HepG2 (cell line): ENCODE measurements around the gene SMIM12. TPM values are rescaled to one million over a fixed set of nuclear protein-coding genes. Genes with fewer than 3 reads are reported as not detected.

Experiments
- ATAC-seq: fragments of 200-7000 bp; cut with Tn5 transposase; 3 replicates; pipeline ENCODE4 v1.9.1; 2020; ENCODE audit warnings: mild to moderate bottlenecking, moderate library complexity
- BruUV-seq: library from RNA; stranded (reverse); fragments of 400-500 nt; replicated peaks from 2 replicates; lab custom pipeline; 2021; lab: Mats Ljungman, UMichigan
- CTCF ChIA-PET: fragments of 300-600 bp; formaldehyde crosslinking; extraction: SDS; loops from one replicate; lab custom pipeline; 2021; ENCODE audit warnings: low total read pairs, inconsistent platforms, low intra/inter-chr PET ratio; lab: Yijun Ruan, JAX
- POLR2A ChIA-PET: fragments of 350-600 bp; sonication (Branson Sonifier 250); formaldehyde crosslinking; loops from one replicate; lab custom pipeline; 2020; ENCODE audit warnings: antibody characterized with exemption, inconsistent platforms; lab: Yijun Ruan, JAX
- DNase-seq: peaks from one replicate; pipeline ENCODE4 v3.0.0-alpha.2; 2015; ENCODE audit warnings: low spot score
- FAIRE-seq: peaks from 3 replicates; lab custom pipeline; 2011; peaks lifted over from hg19 to GRCh38; lab: Jason Lieb, UNC
- H2AFZ ChIP-seq: one replicate; pipeline ENCODE4 v1.6.1; 2011; ENCODE audit warnings: low read length, inconsistent platforms
- H3K27ac ChIP-seq: fragments of 300-600 bp; 3 replicates; pipeline ENCODE4 v1.8.0; 2011; ENCODE audit warnings: mixed run types, mild to moderate bottlenecking, mixed read lengths, low read length, inconsistent platforms; ENCODE audit not compliant: insufficient read depth; ENCODE audit errors: extremely low read length
- H3K27me3 ChIP-seq, 2 experiments: fragments of 200-600 bp in 1 of 2; 2 replicates in 1 of 2; 3 replicates in 1 of 2; pipeline versions ENCODE4 v1.6.0 to v1.8.0; 2011; ENCODE audit warnings: low read length in 2 of 2, mild to moderate bottlenecking in 2 of 2, moderate library complexity in 2 of 2, inconsistent platforms in 1 of 2; ENCODE audit not compliant: insufficient read depth in 2 of 2, control insufficient read depth in 1 of 2
- H3K36me3 ChIP-seq, 2 experiments: fragments of 200-600 bp in 1 of 2; replicated peaks in 1 of 2; 2 replicates in 1 of 2; 3 replicates in 1 of 2; pipeline versions ENCODE4 v1.5.1 to v1.8.0; 2011; ENCODE audit warnings: low read length in 2 of 2, inconsistent platforms in 1 of 2; ENCODE audit not compliant: insufficient read depth in 2 of 2, control insufficient read depth in 1 of 2
- H3K4me1 ChIP-seq: 2 replicates; pipeline ENCODE4 v1.5.1; 2012; ENCODE audit warnings: low read length, inconsistent platforms; ENCODE audit not compliant: insufficient read depth
- H3K4me2 ChIP-seq: 2 replicates; pipeline ENCODE4 v1.6.0; 2011; ENCODE audit warnings: low read depth, low read length, inconsistent platforms
- H3K4me3 ChIP-seq, 3 experiments: fragments of 200-600 bp in 1 of 3; sonication (generic), shearing (Covaris generic) in 1 of 3; replicated peaks in 1 of 3; 2 replicates each; pipeline ENCODE4 v1.5.1; 2011 to 2016; ENCODE audit warnings: low read length in 3 of 3, inconsistent platforms in 2 of 3, low read depth in 2 of 3, mild to moderate bottlenecking in 2 of 3, control low read depth in 1 of 3, mixed read lengths in 1 of 3; ENCODE audit not compliant: insufficient read depth in 1 of 3
- H3K79me2 ChIP-seq: one replicate; pipeline ENCODE4 v1.6.1; 2011; ENCODE audit warnings: low read length, inconsistent platforms; ENCODE audit not compliant: insufficient read depth
- H3K9ac ChIP-seq: 2 replicates; pipeline ENCODE4 v1.6.0; 2011; ENCODE audit warnings: mild to moderate bottlenecking, low read depth, low read length, inconsistent platforms; ENCODE audit not compliant: insufficient read depth
- H3K9me3 ChIP-seq: 2 replicates; pipeline ENCODE4 v1.5.1; 2012; ENCODE audit warnings: mild to moderate bottlenecking, low read length
- H4K20me1 ChIP-seq: 2 replicates; pipeline ENCODE4 v1.6.0; 2011; ENCODE audit warnings: inconsistent platforms, mild to moderate bottlenecking, low read length, moderate library complexity; ENCODE audit not compliant: insufficient read depth
- FIP1L1 ChIP-seq: fragments of 200-400 bp; formaldehyde crosslinking; IDR thresholded peaks from 2 replicates; pipeline ENCODE4 v1.6.1; 2018; ENCODE audit warnings: low read depth, mild to moderate bottlenecking, low read length, moderate library complexity, borderline replicate concordance; ENCODE audit not compliant: insufficient read depth
- HOXA3 ChIP-seq: sonication (generic); formaldehyde crosslinking; IDR thresholded peaks from 2 replicates; pipeline ENCODE4 v1.5.0; 2020; ENCODE audit warnings: missing genetic modification reagents
- NFIB ChIP-seq: sonication (generic); formaldehyde crosslinking; IDR thresholded peaks from 2 replicates; pipeline ENCODE4 v1.9.0; 2021; ENCODE audit warnings: missing genetic modification reagents, mild to moderate bottlenecking, borderline replicate concordance
- SALL2 ChIP-seq: sonication (generic); formaldehyde crosslinking; IDR thresholded peaks from 2 replicates; pipeline ENCODE4 v1.8.1; 2023; ENCODE audit warnings: mild to moderate bottlenecking, missing genetic modification reagents, inconsistent platforms
- SRSF9 ChIP-seq: fragments of 200-400 bp; formaldehyde crosslinking; IDR thresholded peaks from 2 replicates; pipeline ENCODE4 v1.6.1; 2018; ENCODE audit warnings: borderline replicate concordance, mild to moderate bottlenecking, low read depth, low read length; ENCODE audit not compliant: insufficient read depth, poor library complexity, severe bottlenecking
- TAF15 ChIP-seq: fragments of 200-400 bp; formaldehyde crosslinking; IDR thresholded peaks from one replicate; pipeline ENCODE4 v1.6.1; 2018; ENCODE audit warnings: mild to moderate bottlenecking, low read depth, low read length; ENCODE audit not compliant: poor library complexity, severe bottlenecking
- TBX3 ChIP-seq: fragments of 450-650 bp; IDR thresholded peaks from 2 replicates; pipeline ENCODE4 v1.6.1; 2017; ENCODE audit warnings: antibody characterized with exemption, mild to moderate bottlenecking, inconsistent platforms, borderline replicate concordance
- YY1 ChIP-seq: IDR thresholded peaks from 2 replicates; pipeline ENCODE4 v1.6.1; 2011; ENCODE audit warnings: low read length, low read depth, moderate library complexity, mild to moderate bottlenecking; ENCODE audit not compliant: insufficient read depth, insufficient replicate concordance
- ZNF264 ChIP-seq: sonication (generic); formaldehyde crosslinking; IDR thresholded peaks from 2 replicates; pipeline ENCODE4 v1.4.0; 2020; ENCODE audit warnings: missing genetic modification reagents
- ZNF792 ChIP-seq: IDR thresholded peaks from 2 replicates; pipeline ENCODE4 v1.6.1; 2016
- WGBS: methylation state at CpG from one replicate; pipeline ENCODE4 v1.1.6; 2017; ENCODE audit warnings: low lambda C conversion rate; 5-methylcytosine and 5-hydroxymethylcytosine counted together
- in situ Hi-C: cut with HindIII; loops from 2 replicates; pipeline ENCODE4 v1.10.0; 2017; ENCODE audit warnings: low pct_unique_long_range_greater_than_20kb; ENCODE audit not compliant: extremely low pct_ligation_motif_present
- intact Hi-C: fragments of 100-400 bp; cut with micrococcal nuclease; formaldehyde crosslinking; loops from one replicate; pipeline ENCODE4 v1.10.0; 2022; ENCODE audit not compliant: unreplicated experiment
- polyA plus RNA-seq, 8 experiments: library from polyadenylated mRNA; depleted of rRNA in 3 of 8; stranded (reverse) in 7 of 8; unstranded in 1 of 8; fragments of >200 nt; fragmentation: Illumina TruSeq in 4 of 8; extraction: Trizol in 4 of 8; gene quantifications; 2 replicates each; pipeline versions ENCODE4 v1.2.1 to v1.2.3, GENCODE V29; 2011 to 2016; ENCODE audit warnings: low read depth in 4 of 8, missing spikeins in 1 of 8, mixed read lengths in 1 of 8; ENCODE audit not compliant: insufficient read depth in 1 of 8
- total RNA-seq, 5 experiments: library from RNA; depleted of rRNA; stranded (reverse); fragments of >200 nt; fragmentation: Illumina TruSeq; extraction: Trizol; gene quantifications; 2 replicates each; pipeline ENCODE4 v1.2.3, GENCODE V29; 2016; ENCODE audit warnings: low read depth in 1 of 5
- TF ChIP-seq, protein P1 (sequence below): sonication (generic); formaldehyde crosslinking; IDR thresholded peaks from 2 replicates; pipeline ENCODE4 v1.8.0; 2022; ENCODE audit warnings: missing genetic modification reagents, low read depth, mild to moderate bottlenecking, borderline replicate concordance
- TF ChIP-seq, protein P2 (sequence below): sonication (generic); formaldehyde crosslinking; IDR thresholded peaks from 2 replicates; pipeline ENCODE4 v1.4.0; 2020; ENCODE audit warnings: missing genetic modification reagents, mild to moderate bottlenecking, borderline replicate concordance
- TF ChIP-seq, protein P3 (sequence below): sonication (generic); formaldehyde crosslinking; IDR thresholded peaks from 2 replicates; pipeline ENCODE4 v1.4.0; 2020; ENCODE audit warnings: missing genetic modification reagents, borderline replicate concordance

The SMIM12 gene
- total and polyA plus RNA-seq, 2 of the 13 experiments (the other 11 are each of a cell fraction or from before 2014, with no cell fraction given) = 20.1 to 41.3 TPM

DNA sequence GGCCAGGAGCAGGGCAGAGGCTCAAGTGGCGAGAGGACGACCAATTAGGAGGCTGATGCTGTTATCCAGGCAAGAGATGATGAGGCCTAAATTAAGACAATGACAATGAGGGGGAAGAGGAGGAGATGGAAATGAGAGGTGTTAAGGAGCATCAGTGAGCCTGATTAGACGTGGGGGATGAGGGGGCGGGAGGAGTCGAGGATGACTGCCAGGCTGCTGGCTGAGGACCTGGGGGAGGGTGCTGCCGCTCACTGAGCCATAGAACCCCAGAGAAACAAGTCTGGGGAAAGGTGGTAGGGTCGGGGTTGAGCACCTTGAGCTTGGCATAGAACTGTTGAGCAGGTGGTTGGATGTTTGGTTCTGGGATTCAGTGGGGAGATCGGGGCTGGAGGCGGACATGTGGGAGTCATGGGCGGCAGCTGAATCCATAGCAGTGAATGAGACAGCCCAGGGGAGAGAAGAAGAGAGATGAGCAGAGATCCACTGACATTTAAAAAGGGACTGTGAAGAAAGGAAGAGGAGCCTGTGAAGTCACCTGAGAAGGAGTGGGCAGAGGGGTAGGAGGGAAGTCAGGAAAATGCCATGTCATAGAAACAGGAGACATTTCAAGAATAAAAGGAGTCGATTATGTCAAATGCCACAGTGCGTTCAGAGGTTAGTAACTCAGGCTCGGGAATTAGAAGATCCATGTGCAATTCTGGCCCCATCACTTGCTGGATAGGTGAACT, 41.4 kb upstream of the SMIM12 start:
- no peak for FAIRE-seq
- POLR2A ChIA-PET = no interaction called here
- BruUV-seq = no TSS peak
- WGBS = 2% methylated on average over 13 of the region's 13 CpGs
- Histone ChIP-seq H3K79me2 (no peaks in the 10 kb centered on the region), H3K4me1 (no peaks in the 10 kb centered on the region), H3K27me3 (peaks cover 4 to 52% of the 10 kb centered on the region in 2 experiments; a peak in 4 of 5 replicates), H3K36me3 (no peaks in the 10 kb centered on the region), H3K4me3 (no peak overlapping the region), H4K20me1 (no peaks in the 10 kb centered on the region), H3K9me3 (no peaks in the 10 kb centered on the region), H3K4me2 (no peak overlapping the region), H2AFZ (no peak overlapping the region), H3K9ac (no peak overlapping the region), H3K27ac (no peak overlapping the region)
- no peak for ATAC-seq
- intact Hi-C loops = no loop called here
- in situ Hi-C loops = no loop called here
- no peak for DNase-seq
- CTCF ChIA-PET = no interaction called here
- TF ChIP-seq NFIB (CRISPR knock-in tag) = no peak
- TF ChIP-seq, protein P1, sequence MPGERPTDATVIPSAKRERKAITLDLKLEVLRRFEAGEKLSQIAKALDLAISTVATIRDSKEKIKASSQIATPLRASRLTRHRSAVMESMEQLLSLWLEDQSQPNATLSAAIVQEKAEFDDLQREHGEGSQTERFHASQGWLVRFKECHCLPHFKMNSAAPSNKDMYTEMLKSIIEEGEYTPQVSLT (CRISPR knock-in tag) = no peak
- TF ChIP-seq FIP1L1 = no peak
- TF ChIP-seq SALL2 (CRISPR knock-in tag) = no peak
- no peak for TF ChIP-seq YY1
- no peak for TF ChIP-seq HOXA3
- no peak for TF ChIP-seq TBX3
- TF ChIP-seq, protein P2, sequence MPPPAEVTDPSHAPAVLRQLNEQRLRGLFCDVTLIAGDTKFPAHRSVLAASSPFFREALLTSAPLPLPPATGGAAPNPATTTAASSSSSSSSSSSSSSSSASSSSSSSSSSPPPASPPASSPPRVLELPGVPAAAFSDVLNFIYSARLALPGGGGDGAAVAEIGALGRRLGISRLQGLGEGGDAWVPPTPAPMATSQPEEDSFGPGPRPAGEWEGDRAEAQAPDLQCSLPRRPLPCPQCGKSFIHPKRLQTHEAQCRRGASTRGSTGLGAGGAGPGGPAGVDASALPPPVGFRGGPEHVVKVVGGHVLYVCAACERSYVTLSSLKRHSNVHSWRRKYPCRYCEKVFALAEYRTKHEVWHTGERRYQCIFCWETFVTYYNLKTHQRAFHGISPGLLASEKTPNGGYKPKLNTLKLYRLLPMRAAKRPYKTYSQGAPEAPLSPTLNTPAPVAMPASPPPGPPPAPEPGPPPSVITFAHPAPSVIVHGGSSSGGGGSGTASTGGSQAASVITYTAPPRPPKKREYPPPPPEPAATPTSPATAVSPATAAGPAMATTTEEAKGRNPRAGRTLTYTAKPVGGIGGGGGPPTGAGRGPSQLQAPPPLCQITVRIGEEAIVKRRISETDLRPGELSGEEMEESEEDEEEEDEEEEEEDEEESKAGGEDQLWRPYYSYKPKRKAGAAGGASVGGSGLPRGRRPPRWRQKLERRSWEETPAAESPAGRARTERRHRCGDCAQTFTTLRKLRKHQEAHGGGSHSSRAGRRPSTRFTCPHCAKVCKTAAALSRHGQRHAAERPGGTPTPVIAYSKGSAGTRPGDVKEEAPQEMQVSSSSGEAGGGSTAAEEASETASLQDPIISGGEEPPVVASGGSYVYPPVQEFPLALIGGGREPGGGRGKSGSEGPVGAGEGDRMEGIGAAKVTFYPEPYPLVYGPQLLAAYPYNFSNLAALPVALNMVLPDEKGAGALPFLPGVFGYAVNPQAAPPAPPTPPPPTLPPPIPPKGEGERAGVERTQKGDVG (CRISPR knock-in tag) = no peak
- TF ChIP-seq ZNF792 = no peak
- no peak for TF ChIP-seq ZNF264 (CRISPR knock-in tag)
- TF ChIP-seq, protein P3, sequence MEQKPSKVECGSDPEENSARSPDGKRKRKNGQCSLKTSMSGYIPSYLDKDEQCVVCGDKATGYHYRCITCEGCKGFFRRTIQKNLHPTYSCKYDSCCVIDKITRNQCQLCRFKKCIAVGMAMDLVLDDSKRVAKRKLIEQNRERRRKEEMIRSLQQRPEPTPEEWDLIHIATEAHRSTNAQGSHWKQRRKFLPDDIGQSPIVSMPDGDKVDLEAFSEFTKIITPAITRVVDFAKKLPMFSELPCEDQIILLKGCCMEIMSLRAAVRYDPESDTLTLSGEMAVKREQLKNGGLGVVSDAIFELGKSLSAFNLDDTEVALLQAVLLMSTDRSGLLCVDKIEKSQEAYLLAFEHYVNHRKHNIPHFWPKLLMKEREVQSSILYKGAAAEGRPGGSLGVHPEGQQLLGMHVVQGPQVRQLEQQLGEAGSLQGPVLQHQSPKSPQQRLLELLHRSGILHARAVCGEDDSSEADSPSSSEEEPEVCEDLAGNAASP (CRISPR knock-in tag) = no peak
- TF ChIP-seq SRSF9 = no peak
- TF ChIP-seq TAF15 = no peak
